Measurements from ENCODE around the gene SERHL2.
"Not testable (repeated sequence)": the region's sequence is repeated elsewhere in the genome, so short reads cannot be mapped to it uniquely, and the experiment has no call there.

The SERHL2 gene

DNA sequence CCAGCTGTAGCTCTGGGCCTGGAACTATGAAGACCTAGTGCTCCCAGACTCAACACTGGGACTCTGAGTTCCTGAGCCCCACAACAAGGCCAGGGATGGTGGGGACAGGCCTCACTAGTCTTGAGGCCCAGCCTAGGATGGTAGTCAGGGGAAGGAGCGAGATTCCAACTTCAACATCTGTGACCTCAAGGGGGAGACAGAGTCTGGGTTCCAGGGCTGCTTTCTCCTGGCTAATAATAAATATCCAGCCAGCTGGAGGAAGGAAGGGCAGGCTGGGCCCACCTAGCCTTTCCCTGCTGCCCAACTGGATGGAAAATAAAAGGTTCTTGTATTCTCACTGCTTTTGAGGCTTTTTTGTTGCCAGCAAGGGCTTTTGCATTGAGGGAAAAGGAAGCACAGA, 20.3 kb downstream of the SERHL2 start:
- H3K27me3 ChIP-seq (ENCODE audit: control insufficient read depth, insufficient read depth, low read length); H3K27ac ChIP-seq (ENCODE audit: low read length); H3K4me3 ChIP-seq (ENCODE audit: low read length); DNase-seq (ENCODE audit: low read depth, low spot score); H3K4me1 ChIP-seq (ENCODE audit: control insufficient read depth, insufficient read depth, low read length); H3K9me3 ChIP-seq (ENCODE audit: control insufficient read depth, insufficient read depth, low read length): not testable (repeated sequence)
- WGBS (ENCODE audit: insufficient coverage, insufficient read length): no CpG with 5 or more reads among the region's 1 CpG
- H3K36me3 ChIP-seq (ENCODE audit: control insufficient read depth, insufficient read depth, low read length): peaks cover 23% of the 10 kb centered on the region

DNA sequence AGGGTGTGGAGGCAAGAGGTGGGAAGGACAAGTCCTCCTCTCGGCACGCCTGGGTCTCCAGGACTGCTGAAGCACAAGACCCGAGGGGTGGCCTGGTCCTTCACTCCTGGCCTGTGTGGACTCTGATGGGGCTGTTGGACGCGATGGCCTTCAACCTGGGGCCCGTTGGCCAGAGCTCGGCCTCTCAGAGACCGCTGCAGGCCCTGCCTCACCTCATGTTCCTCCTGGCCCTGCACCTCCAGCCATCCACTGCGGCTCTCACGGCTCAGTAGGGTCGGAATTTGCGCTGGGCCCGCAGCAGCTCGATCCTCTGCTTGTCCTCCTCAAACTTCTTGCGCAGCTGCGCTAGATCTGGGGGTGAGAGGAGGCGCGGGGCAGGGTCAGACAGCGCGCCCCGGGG, 20.7 kb downstream of the SERHL2 start:
- not testable (repeated sequence) for H3K4me3 ChIP-seq (ENCODE audit: low read length); H3K27me3 ChIP-seq (ENCODE audit: control insufficient read depth, insufficient read depth, low read length); H3K9me3 ChIP-seq (ENCODE audit: control insufficient read depth, insufficient read depth, low read length); DNase-seq (ENCODE audit: low read depth, low spot score); H3K4me1 ChIP-seq (ENCODE audit: control insufficient read depth, insufficient read depth, low read length); H3K27ac ChIP-seq (ENCODE audit: low read length)
- H3K36me3 ChIP-seq (ENCODE audit: control insufficient read depth, insufficient read depth, low read length): peaks cover 23% of the 10 kb centered on the region
- WGBS (ENCODE audit: insufficient coverage, insufficient read length): no CpG with 5 or more reads among the region's 21 CpGs

DNA sequence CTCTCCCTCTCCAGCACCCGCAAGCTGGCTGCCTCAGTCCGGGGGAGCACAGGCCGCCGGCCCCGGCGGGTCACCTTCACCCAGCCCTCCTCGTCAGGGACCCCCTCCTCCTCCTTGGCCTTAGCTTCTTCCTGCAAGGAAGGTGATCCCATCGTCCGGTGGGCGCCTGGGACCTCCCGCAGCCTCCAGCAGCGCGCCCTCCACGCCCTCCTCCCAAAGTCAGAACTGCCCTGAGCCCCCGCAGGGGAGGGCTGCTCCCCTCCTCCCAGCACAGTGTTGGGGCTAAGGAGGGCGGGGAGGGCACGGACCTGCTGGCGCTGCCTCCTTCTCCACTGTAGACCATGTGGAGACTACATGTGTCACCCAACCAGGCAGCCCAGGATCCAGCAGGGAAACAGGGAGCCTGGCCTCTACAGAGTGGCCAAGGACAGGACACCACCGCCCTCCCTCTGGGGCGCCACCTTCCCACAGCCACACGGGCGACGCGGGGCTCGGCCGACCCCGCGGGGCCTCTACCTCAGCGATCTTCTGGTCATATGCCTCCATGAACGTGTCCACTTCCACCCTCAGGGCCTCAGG, 22.3 kb downstream of the SERHL2 start:
- H3K4me1 ChIP-seq (ENCODE audit: control insufficient read depth, insufficient read depth, low read length); H3K9me3 ChIP-seq (ENCODE audit: control insufficient read depth, insufficient read depth, low read length); H3K27ac ChIP-seq (ENCODE audit: low read length); DNase-seq (ENCODE audit: low read depth, low spot score); H3K27me3 ChIP-seq (ENCODE audit: control insufficient read depth, insufficient read depth, low read length); H3K4me3 ChIP-seq (ENCODE audit: low read length): not testable (repeated sequence)
- WGBS (ENCODE audit: insufficient coverage, insufficient read length): no CpG with 5 or more reads among the region's 30 CpGs
- H3K36me3 ChIP-seq (ENCODE audit: control insufficient read depth, insufficient read depth, low read length): peaks cover 23% of the 10 kb centered on the region

DNA sequence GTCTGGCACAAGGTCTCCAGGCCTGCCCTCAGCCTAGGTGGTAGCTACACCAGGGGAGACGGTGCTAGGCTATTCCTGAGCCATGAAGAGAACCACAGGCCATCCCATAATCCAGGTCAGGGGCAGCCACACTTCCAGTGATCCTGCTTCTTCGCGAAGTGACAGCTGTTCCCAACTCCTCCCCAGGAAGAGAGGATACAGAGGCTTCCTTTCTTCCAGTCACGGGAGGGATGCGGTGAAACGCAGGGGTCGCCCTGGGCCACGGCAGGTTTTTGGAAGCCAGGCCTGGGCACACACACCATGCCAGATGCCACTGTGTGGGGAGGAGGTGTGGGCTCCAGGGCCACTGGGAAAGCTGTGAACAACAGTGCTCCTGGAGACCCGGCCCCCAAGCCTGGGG, 23.4 kb downstream of the SERHL2 start:
- H3K9me3 ChIP-seq (ENCODE audit: control insufficient read depth, insufficient read depth, low read length); H3K27me3 ChIP-seq (ENCODE audit: control insufficient read depth, insufficient read depth, low read length); DNase-seq (ENCODE audit: low read depth, low spot score); H3K27ac ChIP-seq (ENCODE audit: low read length); H3K4me1 ChIP-seq (ENCODE audit: control insufficient read depth, insufficient read depth, low read length); H3K4me3 ChIP-seq (ENCODE audit: low read length): not testable (repeated sequence)
- H3K36me3 ChIP-seq (ENCODE audit: control insufficient read depth, insufficient read depth, low read length): peaks cover 19% of the 10 kb centered on the region
- WGBS (ENCODE audit: insufficient coverage, insufficient read length): no CpG with 5 or more reads among the region's 9 CpGs

DNA sequence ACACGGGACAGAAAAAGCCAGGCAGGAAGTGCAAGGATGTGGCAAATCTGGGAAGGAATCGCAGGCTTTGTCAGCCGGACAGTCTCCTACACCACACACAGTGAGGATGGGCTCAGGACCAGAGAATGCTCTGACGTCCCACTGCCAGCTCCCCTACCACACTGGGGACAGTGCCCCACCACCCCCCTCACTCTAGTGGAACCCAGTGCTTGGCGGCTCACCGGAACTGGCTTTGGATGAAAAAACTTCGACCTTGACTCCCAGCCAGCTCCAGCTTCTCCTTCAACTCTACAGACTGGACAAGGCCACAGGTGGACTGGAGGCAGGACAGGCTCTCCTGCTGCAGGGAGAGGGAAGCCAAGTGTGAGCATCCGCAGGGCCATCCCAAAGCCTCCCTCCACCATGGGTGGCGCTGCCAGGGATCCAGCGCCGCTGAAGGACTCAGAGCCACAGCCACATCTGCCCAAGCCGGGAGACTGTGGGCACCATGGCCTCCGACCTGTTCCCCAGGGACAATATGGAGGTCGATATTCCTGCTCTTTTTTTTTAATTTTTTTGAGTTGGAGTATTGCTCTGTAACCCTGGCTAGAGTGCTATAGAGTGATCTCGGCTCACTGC, 24.0 kb downstream of the SERHL2 start:
- H3K36me3 ChIP-seq (ENCODE audit: control insufficient read depth, insufficient read depth, low read length): peaks cover 19% of the 10 kb centered on the region
- no CpG with 5 or more reads among the region's 15 CpGs for WGBS (ENCODE audit: insufficient coverage, insufficient read length)
- no peaks in the 10 kb centered on the region for H3K27me3 ChIP-seq (ENCODE audit: control insufficient read depth, insufficient read depth, low read length)
- H3K4me3 ChIP-seq (ENCODE audit: low read length): no peak overlapping the region
- H3K9me3 ChIP-seq (ENCODE audit: control insufficient read depth, insufficient read depth, low read length): no peaks in the 10 kb centered on the region
- no peak overlapping the region for H3K27ac ChIP-seq (ENCODE audit: low read length)
- H3K4me1 ChIP-seq (ENCODE audit: control insufficient read depth, insufficient read depth, low read length): no peaks in the 10 kb centered on the region
- DNase-seq (ENCODE audit: low read depth, low spot score): no peak

DNA sequence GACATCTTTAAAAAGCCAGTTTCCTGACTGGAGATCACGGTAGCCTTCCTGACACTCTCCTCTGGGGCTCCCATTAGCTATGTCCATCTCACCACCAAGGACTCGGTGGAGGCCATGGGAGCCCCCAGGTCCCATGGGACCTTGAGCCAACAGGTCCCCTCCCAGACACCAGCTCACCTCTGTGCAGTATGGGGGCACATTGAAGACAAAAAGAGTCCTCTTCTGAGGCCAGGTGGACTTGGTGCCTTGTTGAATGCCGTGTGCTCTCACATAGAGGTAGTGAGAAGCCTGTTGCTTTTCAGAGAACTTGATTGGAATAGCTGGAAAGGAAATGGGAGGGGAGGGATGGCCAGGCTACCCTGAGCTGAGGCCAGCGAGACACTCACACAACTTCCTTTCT, 26.3 kb downstream of the SERHL2 start:
- no CpG with 5 or more reads among the region's 4 CpGs for WGBS (ENCODE audit: insufficient coverage, insufficient read length)
- not testable (repeated sequence) for DNase-seq (ENCODE audit: low read depth, low spot score); H3K9me3 ChIP-seq (ENCODE audit: control insufficient read depth, insufficient read depth, low read length); H3K4me1 ChIP-seq (ENCODE audit: control insufficient read depth, insufficient read depth, low read length); H3K27ac ChIP-seq (ENCODE audit: low read length); H3K4me3 ChIP-seq (ENCODE audit: low read length); H3K27me3 ChIP-seq (ENCODE audit: control insufficient read depth, insufficient read depth, low read length)
- H3K36me3 ChIP-seq (ENCODE audit: control insufficient read depth, insufficient read depth, low read length): peaks cover 23% of the 10 kb centered on the region

DNA sequence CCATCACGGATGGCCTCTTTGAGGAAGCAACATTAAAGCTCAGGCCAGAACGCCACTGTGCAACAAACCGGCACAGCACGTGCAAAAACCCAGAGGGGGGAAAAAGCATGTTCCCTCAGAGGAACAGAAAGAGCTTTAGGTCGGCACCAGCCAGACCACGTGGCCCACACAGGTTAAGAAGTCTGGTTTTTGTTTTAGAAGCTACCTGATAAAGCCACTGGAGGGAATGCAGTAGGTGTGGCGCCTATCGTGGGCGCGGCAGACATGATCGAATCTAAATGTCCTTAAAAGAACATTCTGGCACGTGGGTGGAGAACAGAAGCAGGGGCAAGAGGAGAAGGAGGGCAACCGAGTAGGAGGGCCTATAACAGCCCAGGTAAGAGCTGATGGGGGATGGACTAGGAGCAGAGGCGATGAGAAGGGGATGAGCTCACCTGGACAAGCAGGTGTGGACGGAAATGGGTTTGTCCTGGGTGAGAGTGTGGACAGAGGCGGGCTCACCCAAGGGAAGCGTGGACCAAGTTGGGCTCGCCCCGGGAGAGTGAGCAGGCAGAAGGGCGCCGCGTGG, 27.5 kb downstream of the SERHL2 start:
- H3K9me3 ChIP-seq (ENCODE audit: control insufficient read depth, insufficient read depth, low read length); H3K27me3 ChIP-seq (ENCODE audit: control insufficient read depth, insufficient read depth, low read length); DNase-seq (ENCODE audit: low read depth, low spot score); H3K4me1 ChIP-seq (ENCODE audit: control insufficient read depth, insufficient read depth, low read length); H3K27ac ChIP-seq (ENCODE audit: low read length): not testable (repeated sequence)
- no CpG with 5 or more reads among the region's 22 CpGs for WGBS (ENCODE audit: insufficient coverage, insufficient read length)
- peaks cover 26% of the 10 kb centered on the region for H3K36me3 ChIP-seq (ENCODE audit: control insufficient read depth, insufficient read depth, low read length)
- H3K4me3 ChIP-seq (ENCODE audit: low read length): peak overlapping the region; percentile 92

DNA sequence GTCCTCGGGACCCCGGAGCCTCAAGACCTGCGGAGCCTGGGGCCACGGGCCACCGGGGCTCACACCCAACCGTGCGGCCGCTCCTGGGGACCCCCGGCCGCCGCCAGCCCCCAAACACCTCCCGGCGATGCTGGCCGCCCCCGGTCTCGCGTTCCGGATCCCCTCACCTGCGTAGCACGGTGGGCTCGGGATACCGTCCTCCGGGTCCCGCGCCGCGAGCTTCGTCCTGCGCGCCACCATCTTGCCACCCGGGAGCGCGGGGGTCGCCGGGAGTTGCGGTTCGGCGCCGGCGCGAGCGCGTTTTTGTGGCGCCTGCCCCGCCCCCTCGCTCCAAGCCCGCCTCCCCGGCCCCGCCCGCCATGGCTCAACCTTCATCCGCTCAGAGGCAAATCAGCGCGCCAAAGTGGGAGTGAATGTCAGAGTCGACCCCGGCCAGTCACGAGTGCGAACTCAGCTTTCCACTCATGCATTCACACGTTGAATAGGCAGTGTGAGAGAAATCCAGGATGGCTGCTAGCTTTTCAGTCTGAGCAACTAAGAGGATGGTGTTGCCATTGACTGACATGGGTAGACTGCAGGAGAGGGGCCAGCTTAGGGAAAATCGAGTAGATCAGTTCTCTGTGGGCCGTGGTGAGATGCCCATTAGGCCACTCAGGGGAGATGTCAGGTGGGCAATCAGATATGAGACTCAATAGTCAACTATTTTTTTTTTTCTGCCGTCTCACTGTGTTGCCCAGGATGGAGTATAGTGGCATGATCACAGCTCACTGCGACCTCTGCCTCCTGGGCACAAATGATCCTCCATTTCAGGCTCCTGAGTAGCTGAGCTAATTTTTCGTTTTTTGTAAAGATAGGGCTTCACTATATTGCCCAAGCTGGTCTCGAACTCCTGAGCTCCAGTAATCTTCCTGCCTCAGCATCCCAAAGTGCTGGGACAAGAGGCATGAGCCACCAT, 28.3 kb downstream of the SERHL2 start:
- H3K4me1 ChIP-seq (ENCODE audit: control insufficient read depth, insufficient read depth, low read length): no peaks in the 10 kb centered on the region
- WGBS (ENCODE audit: insufficient coverage, insufficient read length): no CpG with 5 or more reads among the region's 64 CpGs
- no peaks in the 10 kb centered on the region for H3K9me3 ChIP-seq (ENCODE audit: control insufficient read depth, insufficient read depth, low read length)
- H3K27ac ChIP-seq (ENCODE audit: low read length): no peak overlapping the region
- no peaks in the 10 kb centered on the region for H3K27me3 ChIP-seq (ENCODE audit: control insufficient read depth, insufficient read depth, low read length)
- peak; percentile 29 for DNase-seq (ENCODE audit: low read depth, low spot score)
- peaks cover 30% of the 10 kb centered on the region for H3K36me3 ChIP-seq (ENCODE audit: control insufficient read depth, insufficient read depth, low read length)
- H3K4me3 ChIP-seq (ENCODE audit: low read length): peak overlapping the region; percentile 92

DNA sequence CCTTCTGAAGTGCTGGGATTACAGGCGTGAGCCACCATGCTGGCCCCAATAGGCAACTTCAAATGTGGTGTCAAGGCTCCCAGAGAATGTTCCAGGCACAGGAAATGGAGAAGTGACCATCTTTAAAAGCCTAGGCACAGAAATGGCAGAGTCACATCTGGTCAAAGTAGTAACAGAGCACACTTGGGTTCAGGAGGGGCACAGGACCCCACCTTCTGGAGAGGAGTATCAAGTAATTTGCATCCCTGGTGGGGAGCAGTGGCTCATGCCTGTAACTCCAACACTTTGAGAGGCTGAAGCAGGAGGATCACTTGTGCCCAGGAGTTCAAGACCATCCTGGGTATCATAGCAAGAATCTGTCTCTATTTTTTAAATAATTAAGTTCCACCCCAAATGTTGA, 29.2 kb downstream of the SERHL2 start:
- no CpG with 5 or more reads among the region's 1 CpG for WGBS (ENCODE audit: insufficient coverage, insufficient read length)
- H3K9me3 ChIP-seq (ENCODE audit: control insufficient read depth, insufficient read depth, low read length): no peaks in the 10 kb centered on the region
- peaks cover 34% of the 10 kb centered on the region for H3K36me3 ChIP-seq (ENCODE audit: control insufficient read depth, insufficient read depth, low read length)
- H3K27me3 ChIP-seq (ENCODE audit: control insufficient read depth, insufficient read depth, low read length): no peaks in the 10 kb centered on the region
- H3K4me3 ChIP-seq (ENCODE audit: low read length): no peak overlapping the region
- H3K27ac ChIP-seq (ENCODE audit: low read length): no peak overlapping the region
- DNase-seq (ENCODE audit: low read depth, low spot score): no peak
- H3K4me1 ChIP-seq (ENCODE audit: control insufficient read depth, insufficient read depth, low read length): no peaks in the 10 kb centered on the region

DNA sequence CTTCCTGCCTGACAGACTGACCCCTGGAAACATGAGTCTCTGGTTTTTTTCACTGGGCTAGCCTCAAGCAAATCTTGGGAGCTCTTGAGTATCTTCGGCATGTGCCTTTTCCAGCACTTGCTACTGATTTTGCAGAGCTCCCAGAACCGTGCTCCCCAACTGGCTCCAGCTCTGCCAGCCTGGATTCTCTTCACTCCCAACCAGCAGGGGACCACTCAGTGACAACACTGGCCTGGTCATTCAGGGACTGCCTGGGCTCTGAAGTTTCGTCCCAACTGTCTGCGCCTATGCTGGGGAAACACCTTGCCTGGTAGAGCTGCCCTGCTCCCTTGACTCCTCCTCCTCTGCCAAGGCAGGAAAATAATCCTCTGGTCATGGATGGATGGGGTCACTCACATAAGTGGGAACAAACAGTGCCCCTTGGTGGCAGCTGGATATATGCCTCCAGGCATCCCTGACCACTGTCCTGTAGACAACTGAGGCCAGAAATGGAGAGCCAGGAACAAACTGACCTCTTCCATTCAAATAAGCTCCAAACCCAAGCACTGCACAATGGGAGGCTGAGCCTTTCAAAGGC, 30.7 kb downstream of the SERHL2 start:
- Histone ChIP-seq H3K27ac (ENCODE audit: low read length) (no peak overlapping the region), H3K9me3 (ENCODE audit: control insufficient read depth, insufficient read depth, low read length) (no peaks in the 10 kb centered on the region), H3K4me3 (ENCODE audit: low read length) (no peak overlapping the region), H3K4me1 (ENCODE audit: control insufficient read depth, insufficient read depth, low read length) (no peaks in the 10 kb centered on the region), H3K27me3 (ENCODE audit: control insufficient read depth, insufficient read depth, low read length) (no peaks in the 10 kb centered on the region), H3K36me3 (ENCODE audit: control insufficient read depth, insufficient read depth, low read length) (peaks cover 30% of the 10 kb centered on the region)
- no peak for DNase-seq (ENCODE audit: low read depth, low spot score)
- no CpG with 5 or more reads among the region's 4 CpGs for WGBS (ENCODE audit: insufficient coverage, insufficient read length)
